ENCODE measurements around the gene TMEM255B.
"Not testable (repeated sequence)": the region's sequence is repeated elsewhere in the genome, so short reads cannot be mapped to it uniquely, and the experiment has no call there.

Gene TMEM255B

DNA sequence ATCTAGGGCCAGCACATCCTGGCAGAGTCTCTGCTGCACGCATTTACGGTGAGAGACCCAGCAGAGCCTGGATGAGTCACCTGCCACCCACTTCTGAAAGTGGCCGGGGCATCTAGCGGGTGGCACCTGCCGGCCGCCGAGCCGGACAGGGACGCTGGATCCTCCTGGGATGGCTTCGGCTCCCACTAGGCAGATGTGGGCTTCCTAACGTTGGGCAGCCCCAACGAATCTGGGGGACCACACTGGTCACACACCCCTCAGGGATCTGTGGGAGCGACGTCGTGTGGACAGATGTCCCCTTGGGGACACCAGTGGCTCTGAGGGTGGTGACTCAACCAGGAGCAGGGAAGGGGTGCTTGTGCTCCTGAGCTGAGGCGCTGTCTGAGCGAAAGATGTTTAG is 32.2 kb downstream of the TMEM255B start:
- DNase-seq = no peak

DNA sequence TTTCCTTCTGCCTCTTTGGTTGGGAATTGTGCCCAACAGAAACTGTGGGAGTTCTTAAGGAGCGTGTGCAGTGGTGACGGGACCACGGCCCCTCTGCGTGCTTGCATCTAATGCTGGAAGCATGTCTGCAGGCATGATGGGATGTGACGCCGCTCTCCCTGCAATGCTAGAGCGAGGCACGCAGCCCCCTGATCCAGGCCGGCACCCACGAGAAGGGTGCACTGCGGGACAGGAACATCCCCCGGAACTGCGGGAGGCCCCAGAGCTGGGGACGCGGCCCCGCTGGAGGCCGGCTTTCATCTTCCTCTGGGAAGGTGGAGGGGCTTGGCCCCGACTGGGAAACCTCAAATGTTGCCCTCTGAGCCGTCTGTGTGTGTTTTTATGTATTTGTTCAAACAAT is 32.7 kb downstream of the TMEM255B start:
- DNase-seq = no peak

DNA sequence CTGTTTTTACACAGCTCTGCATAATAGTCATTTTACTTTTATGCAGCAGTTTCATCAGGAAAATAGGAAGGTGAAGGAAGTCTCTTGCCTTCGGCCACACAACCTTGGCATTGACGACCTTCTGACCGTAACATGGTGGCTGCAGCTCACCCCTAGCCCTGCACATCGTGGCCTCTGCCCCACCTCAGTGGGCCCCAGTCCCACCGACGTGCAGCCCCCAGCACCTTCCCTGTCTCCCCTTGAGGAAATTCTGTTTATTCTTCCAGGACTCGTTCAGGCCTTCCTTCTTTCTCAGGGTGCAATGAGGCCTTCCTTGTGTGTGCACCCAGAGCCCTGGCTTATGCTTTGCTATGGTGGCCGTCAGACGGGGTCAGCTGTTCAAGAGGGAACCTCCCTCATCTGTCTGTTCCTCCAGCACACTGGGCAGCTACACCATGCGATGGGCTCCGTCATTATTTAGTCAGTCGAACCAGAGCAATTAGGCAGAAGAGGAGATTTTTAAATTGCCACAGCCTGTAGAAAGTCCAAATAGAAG is 33.3 kb downstream of the TMEM255B start:
- DNase-seq = no peak

DNA sequence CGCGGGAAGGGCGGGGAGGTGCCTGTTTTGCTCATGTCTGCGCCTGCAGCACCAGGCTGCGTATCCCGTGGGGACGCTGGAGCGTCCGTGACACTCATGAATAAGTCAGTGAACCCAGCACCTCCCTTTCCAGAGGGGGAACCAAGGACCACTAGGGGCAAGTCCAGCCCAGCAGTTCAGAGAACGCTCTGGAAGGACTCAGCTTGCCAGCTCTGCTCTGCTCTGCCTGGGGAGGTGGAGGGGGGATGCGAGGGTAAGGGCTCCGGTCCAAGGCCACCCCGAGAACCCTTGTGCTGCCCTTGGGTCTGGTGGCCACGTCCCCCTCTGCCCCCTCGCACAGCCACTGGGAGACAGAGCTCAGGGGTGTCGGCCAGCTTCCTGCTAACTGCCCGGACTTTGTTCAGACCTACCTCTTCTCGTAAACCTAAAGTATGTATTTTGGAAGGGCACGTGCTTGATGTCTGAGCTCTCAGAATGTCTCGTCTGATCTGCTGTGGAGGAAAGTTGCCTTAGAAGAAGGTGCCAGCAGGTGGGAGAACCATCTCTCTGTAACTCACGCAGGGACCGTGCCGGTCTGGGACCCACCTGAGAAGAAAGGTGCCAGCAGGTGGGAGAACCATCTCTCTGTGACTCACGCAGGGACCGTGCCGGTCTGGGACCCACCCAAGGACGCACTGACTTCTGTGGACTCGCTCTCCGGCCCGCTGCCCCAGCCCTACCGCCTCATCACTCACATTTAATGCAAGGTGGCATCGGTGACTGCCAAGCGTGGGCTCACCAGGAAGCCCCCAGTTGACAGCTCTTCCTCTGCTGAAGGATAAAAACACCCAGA is 34.1 kb downstream of the TMEM255B start:
- DNase-seq = no peak

DNA sequence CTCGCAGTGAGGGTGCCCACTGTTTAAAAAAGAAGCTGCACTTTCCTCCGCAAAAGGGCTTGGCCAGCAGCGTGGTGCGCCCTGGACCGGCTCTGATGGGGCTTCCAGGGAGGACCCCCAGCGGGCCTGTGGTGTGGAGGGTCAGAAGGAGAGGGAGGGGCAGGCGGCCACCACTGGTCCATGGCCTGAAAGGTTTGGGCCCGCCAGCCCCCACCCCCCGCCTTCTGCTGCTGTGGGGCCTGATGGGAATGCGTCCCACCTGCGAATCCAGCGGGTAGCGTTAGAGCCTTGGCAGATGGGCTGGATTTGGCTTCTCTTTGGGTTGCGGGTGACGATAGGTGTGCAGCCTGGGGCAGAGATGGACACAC is 34.7 kb downstream of the TMEM255B start:
- no peak for DNase-seq

- no peak for DNase-seq
Observed at GRCh38 chr13:113794086-113794485, 35.1 kb downstream of the TMEM255B start.

DNA sequence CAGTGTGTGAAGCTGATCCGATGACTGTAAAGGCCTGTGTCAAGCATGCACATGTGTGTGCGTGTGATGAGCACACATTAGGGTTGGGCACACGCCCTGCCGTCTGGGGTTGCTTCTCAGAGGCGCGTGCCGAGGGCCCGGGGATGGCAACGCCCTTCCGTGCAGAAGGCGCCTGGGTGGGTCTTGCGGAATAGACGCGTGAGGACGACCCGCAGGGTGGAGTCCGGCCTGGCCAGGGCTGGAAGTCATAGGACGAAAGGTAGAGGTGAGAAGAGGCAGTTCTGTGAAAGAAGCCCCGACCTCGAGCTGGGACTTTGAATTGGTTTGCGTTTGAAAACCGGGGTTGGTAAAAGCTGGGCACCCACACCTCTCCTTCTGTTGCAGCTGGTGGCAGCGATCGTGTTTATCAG is 35.7 kb downstream of the TMEM255B start:
- DNase-seq = no peak

DNA sequence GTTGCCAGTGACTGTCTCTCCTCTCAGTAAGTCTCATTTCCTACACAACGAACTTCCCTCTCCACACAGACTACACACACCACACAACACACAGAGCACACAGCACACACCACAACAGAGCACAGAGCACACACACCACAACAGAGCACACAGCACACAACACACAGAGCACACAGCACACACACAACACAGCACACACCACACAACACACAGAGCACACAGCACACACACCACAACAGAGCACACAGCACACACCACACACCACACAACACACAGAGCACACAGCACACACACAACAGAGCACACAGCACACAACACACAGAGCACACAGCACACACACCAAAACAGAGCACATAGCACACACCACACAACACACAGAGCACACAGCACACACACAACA is 36.3 kb downstream of the TMEM255B start:
- DNase-seq = not testable (repeated sequence)

DNA sequence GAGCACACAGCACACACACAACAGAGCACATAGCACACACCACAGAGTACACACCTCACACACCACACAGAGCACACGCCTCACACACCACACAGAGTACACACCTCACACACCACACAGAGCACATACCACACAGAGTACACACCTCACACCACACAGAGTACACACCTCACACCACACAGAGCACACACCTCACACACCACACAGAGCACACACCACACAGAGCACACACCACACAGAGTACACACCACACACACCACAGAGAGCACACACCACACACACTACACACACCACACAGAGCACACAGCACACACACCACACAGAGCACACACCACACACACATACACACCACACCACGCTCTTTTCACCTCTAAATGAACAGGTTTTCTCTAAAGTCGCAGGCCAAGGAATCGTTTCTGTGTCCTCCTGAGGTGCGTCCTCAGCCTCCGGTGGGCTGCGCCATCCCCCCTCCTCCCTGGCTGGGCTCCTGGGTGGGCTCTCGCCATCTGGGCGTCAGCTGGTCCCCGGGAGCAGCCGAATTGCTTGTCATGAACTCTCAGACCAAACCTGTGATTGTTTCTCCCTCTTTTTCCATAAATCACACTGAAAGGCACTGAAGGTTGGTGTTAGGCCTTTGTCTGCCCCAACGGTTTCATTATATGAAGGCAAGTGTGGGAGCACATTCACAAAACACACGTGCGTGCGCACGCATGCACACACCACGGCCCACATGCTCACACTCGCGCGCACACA is 37.4 kb downstream of the TMEM255B start:
- DNase-seq = no peak

GRCh38 chr13:113796964-113797676 is 38.1 kb downstream of the TMEM255B start:
- DNase-seq = no peak

DNA sequence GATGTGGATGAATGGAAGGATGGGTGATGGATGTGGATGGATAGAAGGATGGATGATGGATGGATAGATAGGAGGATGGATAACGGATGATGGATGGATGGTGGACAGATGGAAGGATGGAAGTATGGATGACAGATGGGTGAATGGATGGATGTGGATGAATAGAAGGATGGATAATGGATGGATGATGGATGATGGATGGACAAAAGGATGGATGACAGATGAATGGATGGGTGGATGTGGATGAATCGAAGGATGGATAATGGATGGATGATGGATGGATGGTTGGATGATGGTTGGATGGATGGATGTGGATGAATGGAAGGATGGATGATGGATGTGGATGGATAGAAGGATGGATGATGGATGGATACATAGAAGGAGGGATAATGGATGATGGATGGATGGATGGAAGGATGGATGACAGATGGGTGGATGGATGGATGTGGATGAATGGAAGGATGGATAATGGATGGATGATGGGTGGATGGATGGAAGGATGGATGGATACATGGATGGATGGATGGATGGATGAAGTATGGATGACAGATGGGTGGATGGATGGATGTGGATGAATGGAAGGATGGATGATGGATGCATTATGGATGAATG is 39.3 kb downstream of the TMEM255B start:
- no peak for DNase-seq

DNA sequence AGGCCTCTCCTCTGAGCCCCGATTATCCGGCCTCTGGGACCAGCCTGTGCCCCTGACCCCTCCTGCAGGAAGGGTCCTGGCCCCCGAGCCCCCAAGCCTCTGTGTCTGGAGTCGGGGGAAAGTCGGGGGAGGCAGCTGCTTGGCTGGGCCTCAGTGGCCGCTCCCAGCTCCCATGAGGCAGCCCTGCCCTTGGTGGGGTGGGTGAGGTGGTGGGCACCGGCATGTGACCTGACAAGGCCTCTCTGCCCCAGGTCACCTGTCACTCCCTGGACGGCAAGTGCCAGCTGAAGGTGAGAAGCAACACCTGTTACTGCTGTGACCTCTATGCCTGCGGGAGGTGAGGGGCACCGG is 41.5 kb downstream of the TMEM255B start:
- no peak for DNase-seq

DNA sequence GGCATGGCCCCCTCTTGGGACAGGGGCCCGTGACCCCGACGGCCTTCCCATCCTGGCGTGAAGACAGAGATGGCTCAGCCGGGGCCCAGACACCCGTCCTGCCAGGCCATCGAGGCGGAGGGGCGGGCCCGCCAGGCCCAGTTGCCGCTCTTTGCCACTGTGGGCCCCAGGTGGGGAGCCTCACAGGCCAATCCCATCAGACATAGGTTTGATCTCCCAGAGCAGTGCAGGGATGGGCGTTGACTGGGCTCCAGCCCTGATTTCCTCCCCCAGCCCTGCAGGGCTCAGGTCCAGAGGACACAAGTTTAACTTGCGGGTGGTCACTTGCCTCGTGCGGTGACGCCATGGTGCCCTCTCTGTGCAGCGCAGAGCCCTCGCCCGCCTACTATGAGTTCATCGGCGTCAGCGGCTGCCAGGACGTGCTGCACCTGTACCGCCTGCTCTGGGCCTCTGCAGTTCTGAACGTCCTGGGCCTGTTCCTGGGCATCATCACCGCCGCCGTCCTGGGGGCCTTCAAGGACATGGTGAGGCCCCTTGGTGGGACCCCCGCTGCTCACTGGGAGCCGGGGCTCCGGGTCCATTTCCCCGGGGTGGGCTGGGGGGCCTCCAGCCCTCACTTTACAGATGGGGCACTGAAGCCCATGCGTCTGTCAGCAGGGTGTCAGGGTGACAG is 42.4 kb downstream of the TMEM255B start:
- no peak for DNase-seq

- no peak for DNase-seq
Observed at GRCh38 chr13:113802090-113802531, 43.1 kb downstream of the TMEM255B start.

DNA sequence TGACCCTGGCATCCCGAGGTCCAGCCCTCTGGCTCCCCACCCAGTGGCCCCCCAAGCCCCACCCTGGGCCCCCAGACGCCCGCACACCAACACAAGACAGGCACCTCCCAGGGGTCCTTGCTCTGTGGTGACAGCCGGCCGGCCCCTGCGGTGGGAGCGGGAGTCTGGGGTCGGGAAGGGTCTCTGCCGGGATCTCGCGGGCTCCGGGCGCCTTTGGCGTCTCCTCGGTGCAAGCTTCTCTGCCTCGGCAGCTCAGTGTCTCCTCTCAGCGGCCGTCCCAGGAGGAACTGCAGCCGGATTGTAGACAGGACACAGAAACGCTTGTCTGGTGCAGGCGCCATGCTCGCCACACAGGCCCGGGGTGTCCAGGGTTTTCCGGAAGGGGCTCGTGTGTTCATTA is 43.7 kb downstream of the TMEM255B start:
- no peak for DNase-seq

- no peak for DNase-seq
Observed at GRCh38 chr13:113803409-113804016, 44.5 kb downstream of the TMEM255B start.

- DNase-seq = no peak
Observed at GRCh38 chr13:113804017-113804702, 45.1 kb downstream of the TMEM255B start.

- no peak for DNase-seq
Observed at GRCh38 chr13:113804703-113805430, 45.8 kb downstream of the TMEM255B start.

- no peak for DNase-seq
Observed at GRCh38 chr13:113805431-113806103, 46.5 kb downstream of the TMEM255B start.

- DNase-seq = no peak
Observed at GRCh38 chr13:113806104-113806471, 47.1 kb downstream of the TMEM255B start.
